Measurements from ENCODE around the gene UGT1A5. TPM values are rescaled to one million over a fixed set of nuclear protein-coding genes. Genes with fewer than 3 reads are reported as not detected.

The UGT1A5 gene
- total RNA-seq, 2 donors from 2014 or later: not detected

DNA sequence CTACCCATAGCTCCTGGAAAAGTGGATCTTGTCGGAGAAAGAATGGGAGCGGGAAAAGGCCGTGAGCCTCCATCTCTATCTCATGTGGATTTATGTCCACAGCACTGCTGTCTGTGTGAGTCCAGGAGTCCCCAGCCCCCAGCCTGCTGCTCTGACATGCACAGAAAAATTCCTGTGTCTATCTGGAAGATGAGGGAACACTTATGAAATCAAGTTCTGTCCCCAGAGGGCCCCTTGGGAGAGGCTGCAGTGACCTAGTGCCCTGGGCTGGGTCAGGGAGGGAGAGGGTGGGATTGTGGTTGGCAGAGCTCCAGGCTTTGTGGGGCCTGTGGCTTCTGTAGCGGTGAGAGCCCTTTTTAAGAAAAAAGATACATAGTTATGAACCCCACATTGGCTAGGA lies 104.1 kb downstream of the UGT1A5 start:
- Mint-ChIP-seq H3K4me1 (ENCODE audit: low read depth) (no peaks in the 10 kb centered on the region), H3K9me3 (no peaks in the 10 kb centered on the region), H3K27me3 (ENCODE audit: low read depth) (peaks cover 10% of the 10 kb centered on the region), H3K27ac (no peak overlapping the region), H3K4me3 (no peak overlapping the region), H3K36me3 (ENCODE audit: insufficient read depth in 2 of 2) (no peaks in the 10 kb centered on the region)
- ATAC-seq (replicated peaks in 1 of 2): no peak
- no peak for DNase-seq

DNA sequence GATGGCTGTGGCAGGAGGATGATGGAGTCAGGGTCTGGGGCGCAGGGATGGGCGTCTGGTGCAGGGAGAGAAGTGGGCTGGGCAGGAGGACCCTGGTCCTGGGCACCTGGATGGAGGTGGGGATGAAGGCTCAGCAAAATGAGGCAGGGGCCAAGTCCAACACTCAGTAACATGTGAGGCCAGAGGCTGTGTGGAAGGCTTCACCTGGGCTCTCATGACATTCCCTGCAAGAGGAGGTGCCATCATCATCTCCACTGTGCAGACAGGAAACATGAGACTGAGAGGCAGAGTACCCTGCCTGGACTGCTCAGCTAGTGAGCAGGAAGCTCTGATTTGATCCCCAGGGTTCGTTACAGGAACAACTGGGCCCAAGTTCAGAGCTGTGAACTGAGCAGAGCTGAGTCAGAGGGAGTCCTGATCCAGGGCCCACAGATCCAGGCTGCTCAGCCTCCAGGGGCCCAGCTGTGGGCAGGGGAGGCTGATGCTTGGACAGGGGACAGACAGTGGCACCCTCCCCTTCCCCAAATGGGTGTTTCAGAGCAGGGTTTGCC lies 104.7 kb downstream of the UGT1A5 start:
- Mint-ChIP-seq H3K4me3 (no peak overlapping the region), H3K27ac (no peak overlapping the region), H3K27me3 (ENCODE audit: low read depth) (peaks cover 10% of the 10 kb centered on the region), H3K4me1 (ENCODE audit: low read depth) (no peaks in the 10 kb centered on the region), H3K36me3 (ENCODE audit: insufficient read depth in 2 of 2) (no peaks in the 10 kb centered on the region), H3K9me3 (no peaks in the 10 kb centered on the region)
- no peak for DNase-seq
- ATAC-seq (replicated peaks in 1 of 2): no peak

DNA sequence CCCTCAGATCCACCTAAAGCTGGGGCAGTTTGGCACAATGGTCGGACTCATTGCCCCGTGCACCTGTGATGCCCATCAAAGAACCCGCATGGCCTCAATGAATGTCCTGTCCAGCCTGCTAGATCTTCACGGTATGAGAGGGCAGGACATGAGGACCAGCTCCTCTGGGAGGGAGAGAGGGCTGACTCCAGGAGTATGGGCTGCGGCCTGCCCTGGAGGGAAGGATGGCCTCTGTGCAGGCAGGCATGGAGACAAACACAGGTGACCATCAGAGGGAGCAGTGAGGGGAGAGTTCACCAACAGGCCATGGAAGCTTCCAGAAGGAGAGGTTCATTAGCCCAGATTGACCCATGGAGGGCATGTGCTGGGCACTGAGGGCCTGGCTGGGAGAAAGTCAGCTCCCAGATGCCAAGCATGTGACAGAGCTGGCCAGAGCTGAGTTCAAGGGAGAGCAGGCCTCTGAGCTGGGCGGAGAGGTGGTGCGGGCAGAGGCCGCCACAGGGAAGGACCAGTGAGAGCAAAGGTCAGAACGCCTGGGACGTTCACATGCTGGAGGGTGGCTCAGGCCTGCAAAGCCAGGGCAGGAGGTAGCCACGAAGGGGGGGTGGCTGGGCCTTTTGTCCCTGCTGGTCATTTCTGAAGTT lies 105.4 kb downstream of the UGT1A5 start:
- no peak overlapping the region for H3K4me3 Mint-ChIP-seq
- DNase-seq: no peak

DNA sequence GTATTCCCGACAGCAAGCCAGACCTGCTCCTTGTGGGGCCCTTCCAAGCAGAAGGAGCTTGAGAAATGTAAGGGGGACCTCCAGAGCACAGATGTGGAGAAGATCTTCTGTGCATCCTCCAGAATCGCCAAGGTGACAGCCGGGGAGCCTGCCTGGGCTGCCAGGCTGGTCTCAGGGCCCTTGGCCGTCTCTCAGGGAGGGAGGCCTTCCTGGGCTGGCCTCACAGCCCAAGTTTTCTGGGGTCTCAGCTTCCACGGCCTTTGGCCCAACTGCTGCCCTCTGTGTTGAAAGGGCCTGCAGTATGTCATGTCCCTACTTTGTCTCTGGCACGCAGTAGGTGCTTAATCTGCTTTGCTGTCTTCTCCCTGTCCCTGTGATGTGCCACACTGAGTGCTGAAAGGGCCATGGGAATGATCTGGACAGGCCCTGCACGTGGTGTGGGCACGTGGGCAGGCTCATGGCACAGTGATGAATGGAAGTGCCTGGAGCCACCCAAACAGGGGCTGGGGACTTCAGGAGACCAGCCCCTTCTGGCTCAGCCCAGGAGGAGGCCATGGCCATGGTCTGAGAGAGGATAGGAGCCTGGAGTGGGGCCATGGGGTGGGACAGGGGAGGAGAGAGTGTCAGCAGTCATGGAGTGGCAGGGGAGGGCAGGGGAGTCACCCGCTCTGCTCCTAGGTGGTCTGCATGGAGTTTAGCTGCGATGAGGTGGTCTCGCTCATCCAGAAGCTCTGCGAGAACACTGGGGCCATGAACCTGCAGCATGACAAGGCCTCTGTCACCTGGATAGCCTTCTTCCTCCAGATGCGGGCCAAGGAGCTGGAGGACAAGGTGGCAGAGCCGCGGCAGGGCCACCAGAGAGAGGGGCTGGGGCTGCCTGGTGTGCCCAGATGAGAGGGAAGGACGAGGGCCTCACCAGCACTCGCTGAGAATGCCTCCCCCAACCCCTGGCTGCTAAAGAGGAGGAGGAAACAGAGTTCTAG lies 106.2 kb downstream of the UGT1A5 start:
- Mint-ChIP-seq H3K4me1 (ENCODE audit: low read depth) (no peaks in the 10 kb centered on the region), H3K9me3 (no peaks in the 10 kb centered on the region)
- no peak for DNase-seq

More for the DNA sequence above, 105.4 kb downstream of the UGT1A5 start:
- Mint-ChIP-seq H3K4me1 (ENCODE audit: low read depth) (no peaks in the 10 kb centered on the region), H3K9me3 (no peaks in the 10 kb centered on the region), H3K27me3 (ENCODE audit: low read depth) (peaks cover 10% of the 10 kb centered on the region), H3K27ac (no peak overlapping the region), H3K36me3 (ENCODE audit: insufficient read depth in 2 of 2) (no peaks in the 10 kb centered on the region)
- no peak for ATAC-seq (replicated peaks in 1 of 2)

DNA sequence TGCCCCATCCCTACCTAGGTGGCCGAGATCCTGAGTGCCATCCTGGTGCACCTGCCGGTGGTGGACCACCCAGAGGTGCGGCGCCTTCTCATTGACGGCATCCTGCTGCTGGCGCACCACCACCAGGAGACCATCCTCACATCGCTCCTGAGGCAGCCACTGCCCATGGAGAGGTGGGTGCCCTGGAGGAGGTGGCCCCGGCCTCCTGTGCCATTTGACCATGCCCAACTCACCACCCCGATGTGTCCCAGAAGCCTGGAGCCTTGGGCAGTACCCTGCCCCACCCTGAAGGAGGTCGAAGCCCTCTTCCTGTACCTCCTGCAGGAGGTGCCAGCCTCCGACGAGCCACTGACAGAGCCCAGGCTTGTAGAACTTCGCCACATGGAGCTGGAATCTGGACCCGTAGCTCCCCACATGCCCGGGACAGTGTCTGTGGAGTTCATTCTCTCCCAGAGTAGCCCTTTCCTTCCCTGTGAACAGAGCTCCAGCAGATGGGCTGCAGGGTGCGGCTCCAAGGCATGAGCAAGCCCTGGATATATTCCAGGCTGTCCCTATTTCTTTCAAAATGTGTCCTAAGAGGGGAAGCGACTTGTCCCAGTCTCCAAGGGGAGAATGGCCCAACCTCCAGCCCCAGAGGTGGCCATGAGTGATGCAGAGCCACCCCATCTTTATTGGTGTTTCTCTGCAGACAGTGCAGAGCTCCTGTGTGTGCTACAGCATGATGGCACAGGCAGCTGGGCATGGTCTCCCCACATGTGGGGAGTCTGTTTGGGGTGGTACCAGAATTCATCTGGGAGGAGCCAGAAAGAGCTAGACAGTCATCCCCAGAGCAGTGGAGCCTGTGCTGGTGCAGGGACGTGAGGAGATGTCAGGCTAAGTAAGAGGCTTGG lies 107.4 kb downstream of the UGT1A5 start:
- no peaks in the 10 kb centered on the region for H3K4me1 Mint-ChIP-seq (ENCODE audit: low read depth)
- ATAC-seq (replicated peaks in 1 of 2): no peak
- H3K9me3 Mint-ChIP-seq: no peaks in the 10 kb centered on the region

More for the DNA sequence above, 106.2 kb downstream of the UGT1A5 start:
- no peaks in the 10 kb centered on the region for H3K36me3 Mint-ChIP-seq (ENCODE audit: insufficient read depth in 2 of 2)
- no peak overlapping the region for H3K27ac Mint-ChIP-seq
- H3K4me3 Mint-ChIP-seq: no peak overlapping the region
- ATAC-seq (replicated peaks in 1 of 2): no peak
- peaks cover 10% of the 10 kb centered on the region for H3K27me3 Mint-ChIP-seq (ENCODE audit: low read depth)

DNA sequence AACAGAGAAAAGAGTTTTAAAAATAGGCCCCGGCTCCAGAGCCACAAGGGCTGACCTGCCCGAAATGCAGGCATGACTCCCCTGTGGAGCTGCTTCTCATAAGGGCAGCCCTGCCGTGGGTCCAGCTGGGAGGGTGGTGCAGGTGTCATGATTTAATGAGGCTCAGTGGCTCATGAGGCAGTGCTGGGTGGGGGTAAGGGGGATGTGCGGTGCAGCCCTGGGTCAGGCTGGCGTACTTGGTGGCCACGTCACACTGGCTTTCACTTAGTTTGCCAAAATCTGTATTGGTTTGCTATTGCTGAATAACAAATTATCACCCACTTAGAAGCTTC lies 108.0 kb downstream of the UGT1A5 start:
- H3K4me1 Mint-ChIP-seq (ENCODE audit: low read depth): no peaks in the 10 kb centered on the region
- no peaks in the 10 kb centered on the region for H3K36me3 Mint-ChIP-seq (ENCODE audit: insufficient read depth in 2 of 2)
- no peak overlapping the region for H3K27ac Mint-ChIP-seq
- H3K9me3 Mint-ChIP-seq: no peaks in the 10 kb centered on the region
- H3K4me3 Mint-ChIP-seq: no peak overlapping the region
- ATAC-seq (replicated peaks in 1 of 2): no peak
- peaks cover 2% of the 10 kb centered on the region for H3K27me3 Mint-ChIP-seq (ENCODE audit: low read depth)
- no peak for DNase-seq

More for the DNA sequence above, 107.4 kb downstream of the UGT1A5 start:
- H3K4me3 Mint-ChIP-seq: no peak overlapping the region
- no peaks in the 10 kb centered on the region for H3K36me3 Mint-ChIP-seq (ENCODE audit: insufficient read depth in 2 of 2)
- H3K27me3 Mint-ChIP-seq (ENCODE audit: low read depth): peaks cover 9% of the 10 kb centered on the region
- no peak overlapping the region for H3K27ac Mint-ChIP-seq
- no peak for DNase-seq

DNA sequence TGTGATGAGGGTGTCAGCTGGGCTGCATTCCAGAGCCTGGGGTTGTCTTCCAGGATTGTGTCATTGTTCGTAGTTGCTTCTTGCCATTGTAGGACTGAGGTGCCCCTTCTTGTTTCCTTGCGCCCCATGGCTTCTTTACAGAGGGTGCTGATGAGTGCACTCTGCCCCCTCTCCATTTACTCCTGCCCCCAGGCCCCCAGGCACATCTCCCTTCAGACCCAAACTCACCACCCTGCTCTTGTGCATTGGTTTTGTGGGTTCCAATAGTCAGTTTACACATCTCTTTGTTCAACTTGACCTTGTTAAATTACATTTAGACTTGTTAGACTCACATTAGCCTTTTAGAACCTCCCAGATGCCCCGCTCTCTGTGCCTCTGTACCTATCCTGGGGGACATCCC lies 108.5 kb downstream of the UGT1A5 start:
- Mint-ChIP-seq H3K27ac (no peak overlapping the region), H3K36me3 (ENCODE audit: insufficient read depth in 2 of 2) (no peaks in the 10 kb centered on the region), H3K9me3 (no peaks in the 10 kb centered on the region), H3K27me3 (ENCODE audit: low read depth) (no peaks in the 10 kb centered on the region), H3K4me3 (no peak overlapping the region), H3K4me1 (ENCODE audit: low read depth) (no peaks in the 10 kb centered on the region)
- DNase-seq (no peak), ATAC-seq (replicated peaks in 1 of 2) (no peak)

DNA sequence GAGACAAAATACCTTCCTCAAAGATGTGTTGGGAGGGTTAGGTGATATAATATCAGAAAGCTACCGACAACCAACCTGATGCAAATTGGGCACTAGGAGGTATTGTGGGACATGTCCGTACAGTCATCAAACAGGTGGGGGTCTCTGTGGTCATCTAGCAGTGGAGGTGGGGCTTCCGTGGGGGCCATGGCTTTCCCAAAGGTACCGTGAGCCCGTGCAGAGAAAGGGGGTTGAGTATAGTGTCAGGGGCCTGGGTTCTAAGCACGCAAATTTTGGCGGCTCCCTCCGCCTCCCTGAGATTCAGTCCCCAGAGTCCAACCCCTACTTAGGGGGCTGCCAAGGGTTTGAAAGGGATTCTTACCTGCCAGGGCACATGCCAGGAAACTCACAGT lies 109.0 kb downstream of the UGT1A5 start:
- H3K27ac Mint-ChIP-seq: no peak overlapping the region
- no peaks in the 10 kb centered on the region for H3K4me1 Mint-ChIP-seq (ENCODE audit: low read depth)
- no peak for DNase-seq
- no peak overlapping the region for H3K4me3 Mint-ChIP-seq
- H3K27me3 Mint-ChIP-seq (ENCODE audit: low read depth): no peaks in the 10 kb centered on the region
- ATAC-seq (replicated peaks in 1 of 2): no peak
- no peaks in the 10 kb centered on the region for H3K36me3 Mint-ChIP-seq (ENCODE audit: insufficient read depth in 2 of 2)
- H3K9me3 Mint-ChIP-seq: no peaks in the 10 kb centered on the region

DNA sequence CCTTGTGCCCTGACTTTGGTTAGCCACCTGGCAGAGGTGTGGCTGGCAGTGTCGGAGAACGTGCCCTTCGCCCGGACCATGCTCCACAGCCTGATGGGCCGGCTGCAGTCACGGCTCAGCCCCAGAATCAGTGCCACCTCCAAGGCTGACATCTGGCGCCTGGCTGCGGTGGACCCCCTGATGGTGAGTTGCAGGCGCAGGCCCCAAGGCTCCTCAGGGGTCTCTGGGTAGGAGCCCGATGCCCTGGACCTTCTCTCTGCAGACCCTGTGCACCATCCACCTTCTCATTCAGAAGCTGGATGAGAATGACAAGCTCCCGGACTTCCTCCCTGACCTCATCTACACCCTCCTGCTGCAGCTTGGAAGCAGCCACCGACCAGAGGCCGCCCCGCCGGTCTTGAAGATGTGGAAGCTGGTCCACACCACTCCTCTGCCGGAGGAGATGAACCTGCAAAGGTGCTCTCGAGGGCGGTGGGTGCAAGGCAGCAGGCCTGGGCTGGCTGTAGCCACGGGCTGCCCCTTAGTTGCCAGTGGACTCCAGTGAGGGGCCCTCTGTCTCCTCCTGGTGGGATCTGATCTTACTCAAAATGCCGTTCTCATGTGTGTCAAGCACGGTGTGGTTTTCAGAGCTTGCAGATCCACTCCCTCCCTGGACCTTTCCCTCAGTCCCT lies 109.5 kb downstream of the UGT1A5 start:
- no peak overlapping the region for H3K4me3 Mint-ChIP-seq
- no peak overlapping the region for H3K27ac Mint-ChIP-seq
- H3K27me3 Mint-ChIP-seq (ENCODE audit: low read depth): no peaks in the 10 kb centered on the region
- H3K9me3 Mint-ChIP-seq: no peaks in the 10 kb centered on the region
- no peaks in the 10 kb centered on the region for H3K36me3 Mint-ChIP-seq (ENCODE audit: insufficient read depth in 2 of 2)
- ATAC-seq (replicated peaks in 1 of 2): no peak
- H3K4me1 Mint-ChIP-seq (ENCODE audit: low read depth): no peaks in the 10 kb centered on the region
- DNase-seq: no peak

Other genes starting within 250 kb of the UGT1A5 start
- 10 to 100 TPM; 14.7 to 19.6 TPM for gene USP40, start 146.1 kb upstream of the UGT1A5 start, total RNA-seq
- not detected for gene UGT1A8, start 95.3 kb upstream of the UGT1A5 start, total RNA-seq
- gene UGT1A10, start 76.5 kb upstream of the UGT1A5 start, total RNA-seq: not detected
- not detected for gene UGT1A9, start 41.0 kb upstream of the UGT1A5 start, total RNA-seq
- gene UGT1A7, start 31.0 kb upstream of the UGT1A5 start, total RNA-seq: not detected
- not detected for gene UGT1A6, start 20.0 kb upstream of the UGT1A5 start, total RNA-seq
- not detected for gene UGT1A4, start 5.8 kb downstream of the UGT1A5 start, total RNA-seq
- not detected for gene UGT1A3, start 16.1 kb downstream of the UGT1A5 start, total RNA-seq
- not detected for gene UGT1A1, start 47.4 kb downstream of the UGT1A5 start, total RNA-seq
- not detected for gene MROH2A, start 65.4 kb downstream of the UGT1A5 start, total RNA-seq
- gene HJURP, start 141.6 kb downstream of the UGT1A5 start, total RNA-seq: 10 to 100 TPM; 84.3 to 93.5 TPM
- gene TRPM8, start 204.5 kb downstream of the UGT1A5 start, total RNA-seq: not detected